Forelimb muscle (tissue), 1 donor: ENCODE measurements around the gene GPRC5D. TPM values are rescaled to one million over a fixed set of nuclear protein-coding genes. Genes with fewer than 3 reads are reported as not detected.

Source experiments
- polyA plus RNA-seq: library from polyadenylated mRNA; unstranded; fragments of 120-200 nt; gene quantifications from one replicate; pipeline ENCODE4 v1.2.1, GENCODE V29; 2013; ENCODE audit not compliant: insufficient read length

The GPRC5D gene
- polyA plus RNA-seq, 1 donor, result 0.32 TPM

Other genes with a start within 250 kb of the GPRC5D start
- gene CDKN1B, start 234.8 kb downstream of the GPRC5D start, polyA plus RNA-seq, result 45.3 TPM
- 7.3 TPM for gene APOLD1, start 166.5 kb downstream of the GPRC5D start, polyA plus RNA-seq
- 46.5 TPM for gene DDX47, start 138.8 kb downstream of the GPRC5D start, polyA plus RNA-seq
- gene GPRC5A, start 60.6 kb downstream of the GPRC5D start, polyA plus RNA-seq, result 1.9 TPM
- gene HEBP1, start 48.1 kb upstream of the GPRC5D start, polyA plus RNA-seq, result 34.4 TPM
- gene FAM234B, start 92.2 kb upstream of the GPRC5D start, polyA plus RNA-seq, result 4.0 TPM
- gene GSG1, start 151.5 kb upstream of the GPRC5D start, polyA plus RNA-seq, result 6.4 TPM
- gene EMP1, start 244.6 kb upstream of the GPRC5D start, polyA plus RNA-seq, result 117 TPM